DMS 273 treated with DMSO at 0.1 percent for 48 hours (cell line): ENCODE data around the gene PEX16.
A peak's percentile ranks its signal among the peaks of the same experiment; 100 is the strongest.

Source experiments
- DNase-seq: peaks from one replicate; lab custom pipeline; 2025; lab: John Stamatoyannopoulos, UW

The PEX16 gene

DNA sequence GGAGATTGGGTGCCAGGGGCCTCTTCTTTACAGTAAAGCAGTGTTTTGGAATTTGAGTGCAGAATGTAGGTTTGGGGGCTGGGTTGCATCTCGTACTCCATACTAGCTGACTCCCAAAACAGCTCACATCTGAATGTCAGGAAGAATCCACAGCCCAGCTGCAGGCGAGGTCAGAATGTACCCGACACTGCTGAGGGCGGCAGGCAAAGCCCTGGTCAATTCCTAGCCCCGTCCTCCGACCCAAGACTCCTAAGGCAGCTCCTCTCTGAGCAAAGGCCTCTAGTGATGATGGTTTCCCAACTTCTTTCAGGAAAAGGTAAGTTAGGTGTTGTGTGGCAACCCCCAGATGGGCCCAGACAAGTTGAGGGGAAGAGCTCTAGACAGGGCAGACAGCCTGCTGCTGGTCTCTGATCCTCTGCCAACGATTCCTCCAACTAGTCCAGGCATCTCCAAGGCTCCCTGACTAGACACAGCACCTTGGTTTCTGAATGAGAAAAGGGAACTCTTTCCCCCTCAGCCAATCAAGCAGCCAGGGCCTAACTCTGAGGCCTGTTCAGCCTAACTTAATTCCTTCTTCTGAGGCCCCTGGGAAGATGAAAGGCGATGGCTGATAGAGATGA is 13.4 kb upstream of the PEX16 start:
- DNase-seq: no peak

DNA sequence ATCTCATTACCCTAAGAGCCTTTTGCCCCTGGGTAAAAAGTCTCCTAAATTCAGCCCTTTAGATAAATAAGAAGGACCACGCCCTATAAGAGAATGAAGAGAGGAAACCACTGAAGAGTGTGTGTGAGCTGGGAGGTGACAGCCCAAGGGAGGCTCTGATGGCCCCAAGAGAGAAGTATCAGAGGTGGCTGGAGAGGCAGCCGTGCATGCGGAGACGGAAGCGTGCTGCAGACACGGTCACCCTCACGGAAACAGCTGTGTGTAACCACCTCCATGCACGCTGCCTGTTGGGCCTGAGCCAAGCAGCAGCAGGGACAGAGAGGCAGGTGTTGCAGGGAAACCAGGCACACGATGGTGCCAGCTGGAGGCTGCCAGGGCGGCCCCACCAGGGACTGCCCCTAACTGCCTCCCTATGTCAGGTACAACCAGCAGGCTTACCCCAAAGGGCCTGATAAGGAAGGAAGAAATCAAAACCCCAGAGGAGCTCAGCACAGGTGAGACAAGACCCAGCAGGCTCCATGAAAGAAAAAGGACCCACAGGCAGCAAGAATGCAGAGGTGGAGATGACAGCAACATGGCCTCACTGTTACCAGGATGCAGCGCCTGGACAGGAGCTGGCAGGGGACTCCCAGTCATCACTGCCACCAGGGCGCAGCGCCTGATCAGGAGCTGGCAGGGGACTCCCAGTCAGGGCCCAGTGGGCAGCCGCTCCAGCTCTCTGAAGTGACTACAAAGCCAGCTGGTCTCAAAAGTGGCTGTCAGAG is 12.5 kb upstream of the PEX16 start:
- peak; percentile 5 for DNase-seq

DNA sequence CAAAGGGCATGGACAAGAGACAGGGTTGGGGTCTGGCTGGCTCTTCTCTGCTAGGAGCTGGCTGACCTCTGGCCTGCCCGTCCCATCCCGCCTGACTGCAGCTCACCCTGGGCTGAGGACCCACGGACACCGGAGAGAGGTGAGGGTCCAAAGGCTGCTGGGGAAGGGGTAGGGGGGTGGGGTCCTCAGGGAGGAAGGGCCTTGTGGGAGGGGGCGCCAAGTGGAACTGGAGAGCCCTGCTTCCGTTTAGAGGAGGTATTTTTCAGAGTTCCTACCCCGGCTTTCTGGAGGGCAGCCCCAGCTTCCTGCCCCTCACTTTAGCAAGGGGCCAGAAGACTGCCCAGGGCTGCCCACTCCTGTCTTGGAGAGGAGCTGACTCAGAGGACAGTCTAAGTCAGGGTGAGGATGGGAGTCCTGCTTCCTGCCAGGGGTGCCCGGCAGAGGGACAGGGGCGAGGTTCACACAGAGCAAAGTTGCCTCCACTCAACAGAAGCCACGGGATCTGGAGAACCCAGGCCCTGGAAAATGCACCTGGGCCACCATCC is 11.9 kb upstream of the PEX16 start:
- no peak for DNase-seq

DNA sequence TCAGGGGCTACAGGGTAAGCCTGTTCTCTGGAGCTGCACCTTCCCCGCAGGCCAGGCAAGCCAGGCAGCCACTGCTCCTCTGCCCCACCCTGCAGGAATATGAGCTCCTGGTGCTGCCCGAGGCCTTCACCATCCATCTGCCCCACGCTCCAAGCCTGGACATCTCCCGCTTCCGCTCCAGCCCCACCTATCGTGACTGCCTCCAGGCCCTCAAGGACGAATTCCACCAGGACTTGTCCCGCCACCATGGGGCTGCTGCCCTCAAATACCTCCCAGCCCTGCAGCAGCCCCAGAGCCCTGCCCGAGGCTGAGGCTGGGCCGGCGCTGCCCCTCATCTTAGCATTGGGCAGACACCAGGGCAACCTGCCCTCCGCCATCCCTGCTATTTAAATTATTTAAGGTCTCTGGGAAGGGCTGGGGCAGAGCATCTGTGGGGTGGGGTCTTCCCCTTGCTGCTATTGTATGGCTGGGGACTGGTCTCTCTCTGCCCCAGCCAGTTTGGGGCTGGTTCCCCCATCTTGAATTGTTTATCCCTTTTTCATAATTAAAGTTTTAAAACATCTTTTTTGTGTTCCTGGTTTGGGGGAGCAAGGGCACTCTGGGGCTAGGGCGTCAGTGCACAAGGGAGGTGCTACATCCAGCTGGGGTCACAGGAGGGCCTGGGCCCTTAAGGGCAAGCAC is 11.0 kb upstream of the PEX16 start:
- no peak for DNase-seq

DNA sequence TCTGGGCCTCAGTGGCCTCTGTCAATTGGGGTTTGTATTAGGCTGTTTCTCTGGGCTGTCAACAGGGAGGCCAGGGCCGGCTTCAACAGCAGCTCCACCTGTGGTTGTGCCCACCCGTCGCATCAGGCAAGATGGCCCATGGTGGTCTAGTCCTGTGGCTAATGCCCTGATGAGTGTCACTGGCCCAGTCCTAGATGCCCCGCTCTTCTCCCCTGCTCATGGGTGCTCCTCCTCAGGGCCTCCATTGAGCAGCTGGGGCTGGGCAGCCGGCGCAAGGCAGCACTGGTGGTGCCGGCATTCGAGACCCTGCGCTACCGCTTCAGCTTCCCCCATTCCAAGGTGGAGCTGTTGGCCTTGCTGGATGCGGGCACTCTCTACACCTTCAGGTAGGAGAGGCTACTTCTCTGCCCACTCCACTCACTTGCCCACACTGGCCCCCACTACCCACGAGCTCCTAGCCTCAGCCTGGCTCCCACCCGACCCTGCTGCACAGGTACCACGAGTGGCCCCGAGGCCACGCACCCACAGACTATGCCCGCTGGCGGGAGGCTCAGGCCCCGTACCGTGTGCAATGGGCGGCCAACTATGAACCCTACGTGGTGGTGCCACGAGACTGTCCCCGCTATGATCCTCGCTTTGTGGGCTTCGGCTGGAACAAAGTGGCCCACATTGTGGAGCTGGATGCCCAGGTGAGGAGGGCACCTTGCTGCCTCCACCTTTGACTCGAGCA is 10.2 kb upstream of the PEX16 start:
- no peak for DNase-seq

DNA sequence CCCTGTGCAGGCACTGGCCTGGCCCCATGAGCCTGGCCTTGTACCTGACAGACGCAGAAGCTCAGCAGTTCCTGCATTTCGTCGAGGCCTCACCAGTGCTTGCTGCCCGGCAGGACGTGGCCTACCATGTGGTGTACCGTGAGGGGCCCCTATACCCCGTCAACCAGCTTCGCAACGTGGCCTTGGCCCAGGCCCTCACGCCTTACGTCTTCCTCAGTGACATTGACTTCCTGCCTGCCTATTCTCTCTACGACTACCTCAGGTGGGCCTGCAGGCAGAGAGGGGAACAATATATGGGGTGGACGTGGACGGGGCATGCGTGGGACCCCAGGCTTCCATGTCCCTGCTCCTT is 9.6 kb upstream of the PEX16 start:
- DNase-seq: no peak

DNA sequence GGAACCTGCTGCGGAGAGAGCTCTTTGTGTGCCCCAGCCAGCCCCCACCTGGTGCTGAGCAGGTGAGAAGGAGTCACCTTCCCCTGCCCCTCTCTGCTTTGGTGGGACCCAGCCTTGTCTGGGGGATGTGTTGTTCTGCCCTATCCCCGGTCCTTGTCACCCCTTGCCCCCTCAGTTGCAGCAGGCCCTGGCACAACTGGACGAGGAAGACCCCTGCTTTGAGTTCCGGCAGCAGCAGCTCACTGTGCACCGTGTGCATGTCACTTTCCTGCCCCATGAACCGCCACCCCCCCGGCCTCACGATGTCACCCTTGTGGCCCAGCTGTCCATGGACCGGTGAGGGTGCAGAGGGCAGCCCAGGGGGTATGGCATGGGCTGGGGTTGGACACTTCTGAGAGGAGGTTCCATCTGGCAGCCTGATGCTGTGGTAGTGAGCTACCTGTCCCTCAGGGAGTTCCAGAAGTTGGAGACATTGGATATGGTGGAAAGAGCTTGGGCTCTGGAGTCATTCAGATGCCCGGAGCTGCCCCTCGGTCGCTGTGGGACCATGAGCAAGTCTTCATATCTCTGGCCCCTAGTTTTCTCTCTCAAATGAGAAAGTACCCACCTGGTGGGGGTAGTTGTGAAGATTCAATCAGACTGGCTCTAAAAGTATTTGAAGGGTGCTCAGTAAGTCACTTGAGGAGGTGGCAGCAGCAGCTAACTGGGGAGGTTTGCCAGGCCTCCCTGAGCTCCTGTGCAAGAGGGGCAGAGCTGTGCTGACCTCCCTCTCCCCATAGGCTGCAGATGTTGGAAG is 9.1 kb upstream of the PEX16 start:
- DNase-seq: no peak

DNA sequence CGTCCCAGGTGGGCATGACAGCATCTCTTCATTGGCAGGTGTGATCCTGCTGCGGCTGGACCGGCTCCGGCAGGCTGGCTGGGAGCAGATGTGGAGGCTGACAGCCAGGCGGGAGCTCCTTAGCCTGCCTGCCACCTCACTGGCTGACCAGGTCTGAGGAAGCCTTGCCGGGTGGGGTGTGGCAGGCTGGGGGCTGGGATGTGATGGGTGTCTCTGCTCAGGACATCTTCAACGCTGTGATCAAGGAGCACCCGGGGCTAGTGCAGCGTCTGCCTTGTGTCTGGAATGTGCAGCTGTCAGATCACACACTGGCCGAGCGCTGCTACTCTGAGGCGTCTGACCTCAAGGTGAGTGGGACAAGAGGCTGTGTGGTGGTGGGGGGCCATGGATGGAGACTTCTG is 8.3 kb upstream of the PEX16 start:
- DNase-seq: no peak

GRCh38 chr11:45925550-45925949 is 7.9 kb upstream of the PEX16 start:
- no peak for DNase-seq

- no peak for DNase-seq
These were observed 7.2 kb upstream of the PEX16 start for GRCh38 chr11:45924927-45925326.

DNA sequence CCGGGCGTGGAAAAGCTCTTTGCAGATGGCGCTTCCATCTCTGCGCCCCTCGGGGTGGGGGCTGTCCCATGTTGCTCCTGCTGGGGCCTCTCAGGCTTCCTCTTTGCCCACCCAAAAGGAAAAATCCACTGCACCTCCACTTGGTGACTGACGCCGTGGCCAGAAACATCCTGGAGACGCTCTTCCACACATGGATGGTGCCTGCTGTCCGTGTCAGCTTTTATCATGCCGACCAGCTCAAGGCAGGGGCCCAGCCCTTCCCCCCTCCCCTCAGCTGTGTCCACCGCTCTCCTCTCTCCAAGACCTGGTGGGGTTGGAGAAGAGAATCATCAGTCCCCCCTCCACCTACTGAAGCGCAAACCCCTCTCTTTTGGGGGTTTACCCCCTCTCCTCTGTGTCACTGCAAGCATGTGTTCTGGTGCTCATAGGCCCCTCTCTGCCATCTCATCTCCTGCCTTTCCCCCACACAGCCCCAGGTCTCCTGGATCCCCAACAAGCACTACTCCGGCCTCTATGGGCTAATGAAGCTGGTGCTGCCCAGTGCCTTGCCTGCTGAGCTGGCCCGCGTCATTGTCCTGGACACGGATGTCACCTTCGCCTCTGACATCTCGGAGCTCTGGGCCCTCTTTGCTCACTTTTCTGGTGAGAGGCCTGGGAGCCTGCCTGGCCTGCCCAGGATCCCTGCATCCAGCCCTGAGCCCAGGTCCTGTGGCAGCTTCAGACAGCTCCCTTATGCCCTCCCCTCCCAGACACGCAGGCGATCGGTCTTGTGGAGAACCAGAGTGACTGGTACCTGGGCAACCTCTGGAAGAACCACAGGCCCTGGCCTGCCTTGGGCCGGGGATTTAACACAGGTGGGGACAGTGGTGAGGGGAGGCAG is 6.6 kb upstream of the PEX16 start:
- DNase-seq: no peak

DNA sequence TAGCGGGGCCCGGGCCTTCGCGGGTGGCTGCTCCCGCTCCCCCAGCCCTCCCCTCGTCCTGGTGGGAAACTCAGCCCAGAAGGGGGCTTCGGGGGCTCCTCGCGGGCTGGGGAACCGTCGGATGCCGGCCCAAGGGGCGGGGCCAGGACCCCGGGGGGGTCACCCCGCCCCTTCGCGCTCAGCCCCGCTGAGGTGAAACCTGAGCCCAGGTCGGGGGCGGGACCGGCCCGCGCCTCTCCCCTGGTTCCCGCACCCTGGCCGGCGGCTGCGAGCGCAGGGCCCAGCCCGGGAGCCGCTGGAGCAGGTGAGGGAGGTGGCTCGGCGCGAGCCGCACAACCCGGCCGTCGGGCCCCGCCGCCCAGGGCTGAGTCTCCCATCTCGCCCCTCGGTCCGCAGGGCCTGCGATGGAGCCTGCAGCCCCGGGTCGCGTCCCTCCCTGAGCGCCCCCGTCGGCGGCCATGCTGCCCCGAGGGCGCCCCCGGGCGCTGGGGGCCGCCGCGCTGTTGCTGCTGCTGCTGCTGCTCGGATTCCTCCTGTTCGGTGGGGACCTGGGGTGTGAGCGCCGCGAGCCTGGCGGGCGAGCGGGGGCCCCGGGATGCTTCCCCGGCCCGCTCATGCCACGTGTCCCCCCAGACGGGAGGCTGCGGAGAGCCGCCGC is 4.9 kb upstream of the PEX16 start, which contains the start of gene LARGE2:
Gene LARGE2, plus strand, starts transcription at position 232 of the 658 bp plus-strand sequence. Its CDS starts 227 bp downstream, at position 459.
- DNase-seq: no peak

DNA sequence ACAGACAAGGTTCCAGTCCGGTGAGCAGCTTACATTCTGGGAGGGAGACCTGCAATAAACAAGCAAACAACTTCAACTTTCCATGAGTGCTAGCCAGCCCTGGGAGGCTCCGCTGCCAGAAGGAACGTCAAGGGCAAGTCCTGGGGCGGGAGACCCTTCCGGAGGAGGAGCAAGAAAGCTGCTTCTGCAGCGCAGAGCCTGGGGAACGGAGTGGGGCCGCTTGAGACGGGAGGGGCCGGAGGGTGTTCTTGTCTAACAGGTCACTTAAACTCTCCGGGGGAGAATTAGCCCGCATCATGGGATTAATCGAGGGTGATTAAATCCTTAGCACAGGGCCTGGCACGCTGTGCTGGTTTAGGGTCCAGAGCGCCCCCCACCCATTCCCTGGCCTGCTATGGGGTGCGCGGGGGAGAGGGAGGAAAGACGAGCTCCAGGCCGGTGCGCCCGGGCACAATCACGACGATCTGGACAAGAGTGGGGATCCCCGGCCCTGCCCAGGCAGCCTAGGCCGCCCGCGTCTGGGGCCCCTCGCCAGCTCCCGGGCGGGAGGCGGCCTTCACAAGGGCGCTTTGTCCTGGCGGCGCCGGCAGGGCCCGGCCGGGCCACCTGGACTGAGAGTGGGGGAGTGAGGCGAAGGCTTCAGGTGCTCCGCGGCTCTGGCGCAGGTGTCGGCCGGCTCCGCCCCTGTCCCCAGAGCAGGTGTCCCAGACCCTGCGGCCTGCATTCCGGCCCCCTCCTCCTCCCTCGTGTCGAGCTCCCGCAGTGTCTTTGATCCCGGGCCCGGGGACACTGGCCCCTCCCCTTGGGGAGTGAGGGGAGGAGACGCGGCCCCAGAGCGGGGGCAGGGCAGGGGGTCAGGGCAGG is 4.1 kb upstream of the PEX16 start:
- DNase-seq: no peak

GRCh38 chr11:45920531-45921477 is 3.1 kb upstream of the PEX16 start:
- no peak for DNase-seq

- DNase-seq: no peak
These were observed 2.3 kb upstream of the PEX16 start for GRCh38 chr11:45919806-45920530.

DNA sequence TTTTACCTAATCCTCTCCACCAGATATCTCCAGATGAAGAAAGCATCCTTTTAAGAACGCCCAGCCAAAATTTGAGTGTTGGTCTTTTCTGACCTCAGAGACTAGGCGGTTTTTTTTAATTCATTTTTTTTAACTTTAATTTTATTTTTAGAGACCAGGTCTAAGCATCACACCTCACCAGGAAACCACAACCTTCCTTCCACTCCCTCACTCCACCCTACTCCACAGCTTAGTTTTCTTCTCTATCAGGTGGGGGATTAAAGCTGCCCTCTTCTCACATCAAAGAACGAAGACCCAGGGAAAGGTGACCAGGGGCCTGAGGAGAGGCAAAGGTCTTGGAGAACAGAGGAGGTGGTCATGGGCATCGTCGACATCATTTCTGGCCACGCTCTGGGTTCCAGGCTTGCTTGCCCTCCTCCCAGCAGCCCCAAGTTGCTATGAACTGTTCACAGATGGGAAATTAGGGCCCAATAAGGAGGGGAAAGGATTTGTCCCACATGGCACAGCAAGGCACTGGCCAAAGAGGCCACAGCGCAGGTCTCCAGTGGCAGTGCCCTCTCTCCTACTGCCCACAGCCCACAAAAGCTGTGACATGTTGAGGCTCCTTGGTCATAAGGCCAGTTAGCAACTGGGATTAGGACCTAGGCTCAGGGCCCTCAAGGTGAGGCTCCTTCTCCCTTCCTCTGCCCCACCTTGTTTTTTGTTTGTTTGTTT is 1.4 kb upstream of the PEX16 start:
- no peak for DNase-seq
